Liver (tissue), 9 donors: ENCODE results near the gene TRIL. TPM values are rescaled to one million over a fixed set of nuclear protein-coding genes. Genes with fewer than 3 reads are reported as not detected.

Experiments
- DNase-seq: peaks from one replicate; pipeline ENCODE4 v3.0.0-alpha.2; 2017; ENCODE audit warnings: low spot score
- H3K27ac ChIP-seq, 2 donors: one replicate each; pipeline ENCODE4 v1.7.0; 2013; ENCODE audit warnings: inconsistent platforms in 2 of 2, low read length in 2 of 2, control low read depth in 1 of 2, low read depth in 1 of 2, mild to moderate bottlenecking in 1 of 2
- H3K27me3 ChIP-seq, 4 donors: one replicate each; pipeline versions ENCODE4 v1.6.1 to v1.7.0; 2013; ENCODE audit warnings: low read length in 3 of 4, inconsistent platforms in 1 of 4, mild to moderate bottlenecking in 1 of 4, moderate library complexity in 1 of 4; ENCODE audit not compliant: control insufficient read depth in 4 of 4, insufficient read depth in 4 of 4
- H3K36me3 ChIP-seq, 4 donors: one replicate each; pipeline versions ENCODE4 v1.6.1 to v1.7.0; 2013; ENCODE audit warnings: low read length in 3 of 4, mild to moderate bottlenecking in 3 of 4, low read depth in 1 of 4, moderate library complexity in 1 of 4; ENCODE audit not compliant: control insufficient read depth in 4 of 4, insufficient read depth in 3 of 4
- H3K4me1 ChIP-seq, 4 donors: one replicate each; pipeline versions ENCODE4 v1.6.1 to v1.7.0; 2013; ENCODE audit warnings: low read length in 3 of 4, mild to moderate bottlenecking in 3 of 4, moderate library complexity in 1 of 4; ENCODE audit not compliant: control insufficient read depth in 4 of 4, insufficient read depth in 4 of 4
- H3K4me3 ChIP-seq, 3 donors: one replicate each; pipeline versions ENCODE4 v1.6.1 to v1.7.0; 2013; ENCODE audit warnings: low read length in 3 of 3, control low read depth in 1 of 3, low read depth in 1 of 3, mild to moderate bottlenecking in 1 of 3
- H3K9ac ChIP-seq, 2 donors: one replicate each; pipeline ENCODE4 v1.7.0; 2013; ENCODE audit warnings: low read length in 2 of 2, mild to moderate bottlenecking in 2 of 2, moderate library complexity in 2 of 2, control low read depth in 1 of 2, low read depth in 1 of 2
- H3K9me3 ChIP-seq, 4 donors: one replicate each; pipeline versions ENCODE4 v1.6.1 to v1.7.0; 2013; ENCODE audit warnings: low read length in 3 of 4; ENCODE audit not compliant: control insufficient read depth in 4 of 4
- CTCF ChIP-seq: fragments of 150-350 bp; IDR thresholded peaks from 2 replicates; pipeline ENCODE4 v1.5.1; 2017; ENCODE audit warnings: improper control_type of control experiment, low read depth, low read length; ENCODE audit not compliant: missing input control
- FOXA1 ChIP-seq: IDR thresholded peaks from 2 replicates; pipeline ENCODE4 v1.6.1; 2016; ENCODE audit warnings: antibody characterized with exemption
- FOXA2 ChIP-seq: IDR thresholded peaks from 2 replicates; pipeline ENCODE4 v1.6.1; 2016; ENCODE audit warnings: antibody characterized with exemption
- GABPA ChIP-seq, 2 donors: IDR thresholded peaks in 1 of 2; conservative IDR thresholded peaks in 1 of 2; 2 replicates each; pipeline ENCODE4 v1.6.1; 2016; ENCODE audit warnings: antibody characterized with exemption in 2 of 2, mild to moderate bottlenecking in 1 of 2, moderate library complexity in 1 of 2
- HNF4A ChIP-seq, 2 donors: conservative IDR thresholded peaks; 2 replicates each; pipeline ENCODE4 v1.6.1; 2016; ENCODE audit warnings: antibody characterized with exemption in 2 of 2, mild to moderate bottlenecking in 2 of 2
- HNF4G ChIP-seq: IDR thresholded peaks from 2 replicates; pipeline ENCODE4 v1.6.1; 2016; ENCODE audit warnings: antibody characterized with exemption
- JUND ChIP-seq, 2 donors: IDR thresholded peaks; 2 replicates each; pipeline ENCODE4 v1.6.1; 2016; ENCODE audit warnings: antibody characterized with exemption in 2 of 2
- MAX ChIP-seq: IDR thresholded peaks from 2 replicates; pipeline ENCODE4 v1.6.1; 2016; ENCODE audit warnings: antibody characterized with exemption
- NR2F2 ChIP-seq: IDR thresholded peaks from 2 replicates; pipeline ENCODE4 v1.6.1; 2016; ENCODE audit warnings: antibody characterized with exemption
- RAD21 ChIP-seq, 2 donors: IDR thresholded peaks; 2 replicates each; pipeline ENCODE4 v1.6.1; 2016; ENCODE audit warnings: antibody characterized with exemption in 2 of 2, mild to moderate bottlenecking in 2 of 2
- REST ChIP-seq: IDR thresholded peaks from 2 replicates; pipeline ENCODE4 v1.6.1; 2016; ENCODE audit warnings: antibody characterized with exemption, mild to moderate bottlenecking
- RXRA ChIP-seq, 2 donors: IDR thresholded peaks; 2 replicates each; pipeline ENCODE4 v1.6.1; 2017 to 2018; ENCODE audit warnings: antibody characterized with exemption in 2 of 2, mild to moderate bottlenecking in 1 of 2
- TAF1 ChIP-seq: conservative IDR thresholded peaks from 2 replicates; pipeline ENCODE4 v1.6.1; 2016; ENCODE audit warnings: antibody characterized with exemption, mild to moderate bottlenecking
- YY1 ChIP-seq: IDR thresholded peaks from 2 replicates; pipeline ENCODE4 v1.6.1; 2016; ENCODE audit warnings: antibody characterized with exemption, mild to moderate bottlenecking
- ZBTB33 ChIP-seq: IDR thresholded peaks from 2 replicates; pipeline ENCODE4 v1.6.1; 2016; ENCODE audit warnings: antibody characterized with exemption
- WGBS: extraction: QIAGEN DNeasy Blood & Tissue Kit; methylation state at CpG from one replicate; pipeline ENCODE4 v1.1.7; 2013; 5-methylcytosine and 5-hydroxymethylcytosine counted together
- polyA plus RNA-seq, 2 donors: library from polyadenylated mRNA; stranded (reverse) in 1 of 2; unstranded in 1 of 2; fragments of 200-250 nt in 1 of 2; fragments of >200 nt in 1 of 2; fragmentation: Nextera tagmentation in 1 of 2; extraction: Ambion mirVana in 1 of 2; gene quantifications; one replicate each; pipeline versions ENCODE4 v1.2.1 to v1.2.3, GENCODE V29; 2013 to 2015
- total RNA-seq, 2 donors: library from RNA; depleted of rRNA; stranded (reverse); fragments of >200 nt; gene quantifications; one replicate each; pipeline ENCODE4 v1.2.3, GENCODE V29; 2014
- donor health status: healthy.
- donor health status: healthy.
- donor health status: healthy.
- donor health status: healthy.
- donor health status: healthy.

TRIL gene
- total and polyA plus RNA-seq, 4 donors, result 0.06 to 0.67 (median 0.35) TPM

GRCh38 chr7:29005406-29005805, 47.3 kb upstream of the TRIL start (continued):
- no peak for TF ChIP-seq CTCF
- TF ChIP-seq RAD21 (IDR thresholded peaks at IDR 0.05), result no peak
- TF ChIP-seq HNF4A (conservative IDR thresholded peaks at IDR 0.05), result no peak

GRCh38 chr7:29003703-29004102, 45.6 kb upstream of the TRIL start:
- H3K9ac ChIP-seq, result no peak overlapping the region
- no peaks in the 10 kb centered on the region for H3K36me3 ChIP-seq
- TF ChIP-seq RAD21 (IDR thresholded peaks at IDR 0.05) (no peak), HNF4A (conservative IDR thresholded peaks at IDR 0.05) (no peak), JUND (IDR thresholded peaks at IDR 0.05) (no peak), FOXA2 (no peak), MAX (no peak), CTCF (no peak), YY1 (no peak), REST (no peak), ZBTB33 (no peak), RXRA (IDR thresholded peaks at IDR 0.05) (no peak), TAF1 (no peak), FOXA1 (no peak), GABPA (IDR thresholded peaks at IDR 0.05 in 1 of 2, conservative IDR thresholded peaks at IDR 0.05 in 1 of 2) (no peak), NR2F2 (no peak), HNF4G (no peak)
- WGBS, result 98% methylated on average over 5 of the region's 5 CpGs
- H3K4me1 ChIP-seq, result no peaks in the 10 kb centered on the region
- H3K27me3 ChIP-seq, result no peaks in the 10 kb centered on the region
- H3K27ac ChIP-seq, result no peak overlapping the region
- H3K4me3 ChIP-seq, result no peak overlapping the region
- DNase-seq, result no peak
- H3K9me3 ChIP-seq, result no peaks in the 10 kb centered on the region
